WERI-Rb-1 (cell line): ENCODE data around the gene DNAJB12.
"Not testable (repeated sequence)": the region's sequence is repeated elsewhere in the genome, so short reads cannot be mapped to it uniquely, and the experiment has no call there.

Experiments
- DNase-seq: peaks from one replicate; pipeline ENCODE4 v3.0.0-alpha.2; 2020
- H3K27ac ChIP-seq: fragments of 250-450 bp; sonication (Bioruptor Pico); 2 replicates; pipeline ENCODE4 v1.5.1; 2020; ENCODE audit warnings: mild to moderate bottlenecking, moderate library complexity
- H3K27me3 ChIP-seq: fragments of 250-450 bp; sonication (Bioruptor Pico); 2 replicates; pipeline ENCODE4 v1.5.1; 2021; ENCODE audit warnings: mild to moderate bottlenecking, low read depth, moderate library complexity; ENCODE audit not compliant: insufficient read depth, severe bottlenecking
- H3K36me3 ChIP-seq: fragments of 250-450 bp; sonication (Bioruptor Pico); 2 replicates; pipeline ENCODE4 v1.5.1; 2020; ENCODE audit warnings: mild to moderate bottlenecking, moderate library complexity
- H3K4me3 ChIP-seq: 2 replicates; pipeline ENCODE4 v1.5.1; 2011; ENCODE audit warnings: low read depth, mild to moderate bottlenecking, control low read depth, low read length
- H3K9me3 ChIP-seq: fragments of 250-450 bp; sonication (Bioruptor Pico); 2 replicates; pipeline ENCODE4 v1.5.1; 2021; ENCODE audit warnings: mild to moderate bottlenecking, moderate library complexity; ENCODE audit not compliant: severe bottlenecking
- CTCF ChIP-seq: IDR thresholded peaks from 2 replicates; pipeline ENCODE4 v1.5.1; 2011; ENCODE audit warnings: low read depth, mild to moderate bottlenecking, control low read depth, inconsistent platforms, low read length

The DNAJB12 gene

GRCh38 chr10:72388062-72388461 is 33.3 kb upstream of the DNAJB12 start:
- H3K36me3 ChIP-seq: no peaks in the 10 kb centered on the region
- no peak overlapping the region for H3K27ac ChIP-seq

GRCh38 chr10:72386916-72387586 is 32.3 kb upstream of the DNAJB12 start:
- DNase-seq: no peak
- no peak overlapping the region for H3K4me3 ChIP-seq
- H3K36me3 ChIP-seq: no peaks in the 10 kb centered on the region
- no peaks in the 10 kb centered on the region for H3K27me3 ChIP-seq
- no peaks in the 10 kb centered on the region for H3K9me3 ChIP-seq
- no peak for TF ChIP-seq CTCF
- no peak overlapping the region for H3K27ac ChIP-seq

More at GRCh38 chr10:72388062-72388461, 33.3 kb upstream of the DNAJB12 start:
- H3K4me3 ChIP-seq: no peak overlapping the region
- no peaks in the 10 kb centered on the region for H3K9me3 ChIP-seq
- H3K27me3 ChIP-seq: no peaks in the 10 kb centered on the region
- no peak for TF ChIP-seq CTCF
- DNase-seq: no peak

GRCh38 chr10:72385724-72386123 is 31.0 kb upstream of the DNAJB12 start:
- no peaks in the 10 kb centered on the region for H3K36me3 ChIP-seq
- H3K27ac ChIP-seq: no peak overlapping the region
- TF ChIP-seq CTCF: no peak
- no peak overlapping the region for H3K4me3 ChIP-seq
- DNase-seq: no peak
- no peaks in the 10 kb centered on the region for H3K9me3 ChIP-seq
- peaks cover 6% of the 10 kb centered on the region for H3K27me3 ChIP-seq

- not testable (repeated sequence) for H3K4me3 ChIP-seq, H3K27ac ChIP-seq, DNase-seq, H3K9me3 ChIP-seq, H3K36me3 ChIP-seq
- peaks cover 13% of the 10 kb centered on the region for H3K27me3 ChIP-seq
These were observed 30.3 kb upstream of the DNAJB12 start for GRCh38 chr10:72384982-72385381.

GRCh38 chr10:72379776-72380175 is 25.1 kb upstream of the DNAJB12 start:
- H3K27me3 ChIP-seq: peaks cover 17% of the 10 kb centered on the region
- no peaks in the 10 kb centered on the region for H3K9me3 ChIP-seq
- H3K36me3 ChIP-seq: no peaks in the 10 kb centered on the region
- H3K4me3 ChIP-seq: no peak overlapping the region
- H3K27ac ChIP-seq: no peak overlapping the region
- DNase-seq: no peak
- no peak for TF ChIP-seq CTCF

GRCh38 chr10:72379062-72379461 is 24.3 kb upstream of the DNAJB12 start:
- no peak for DNase-seq
- H3K4me3 ChIP-seq: no peak overlapping the region
- peaks cover 17% of the 10 kb centered on the region for H3K27me3 ChIP-seq
- no peak for TF ChIP-seq CTCF
- H3K9me3 ChIP-seq: no peaks in the 10 kb centered on the region
- no peaks in the 10 kb centered on the region for H3K36me3 ChIP-seq
- no peak overlapping the region for H3K27ac ChIP-seq
